DLD1 (cell line): ENCODE data around the gene HES4.

Source experiments
- in situ Hi-C: cut with HindIII; loops from 2 replicates; pipeline ENCODE4 v1.10.0; 2017; ENCODE audit warnings: low sequenced_read_pairs

Gene HES4

GRCh38 chr1:969260-969855 lies 30.5 kb downstream of the HES4 start:
- in situ Hi-C loops, result no loop called here

- in situ Hi-C loops, result no loop called here
These were observed 32.2 kb downstream of the HES4 start for GRCh38 chr1:967466-968343.

- in situ Hi-C loops, result no loop called here
These were observed 33.1 kb downstream of the HES4 start for GRCh38 chr1:966704-967300.

GRCh38 chr1:966135-966703 lies 33.7 kb downstream of the HES4 start, which contains the start of gene PLEKHN1:
Gene PLEKHN1 (plus strand): TSS chr1:966482. CDS start chr1:966532, 50 bp downstream.
- in situ Hi-C loops, result no loop called here

GRCh38 chr1:965526-966134 lies 34.3 kb downstream of the HES4 start:
- in situ Hi-C loops, result no loop called here

GRCh38 chr1:964691-965525 lies 35.0 kb downstream of the HES4 start:
- in situ Hi-C loops, result no loop called here

GRCh38 chr1:963746-964525 lies 36.0 kb downstream of the HES4 start:
- in situ Hi-C loops, result no loop called here

GRCh38 chr1:963301-963651 lies 36.6 kb downstream of the HES4 start:
- in situ Hi-C loops, result no loop called here

GRCh38 chr1:962381-963300 lies 37.3 kb downstream of the HES4 start:
- in situ Hi-C loops, result no loop called here

- in situ Hi-C loops, result no loop called here
These were observed 38.7 kb downstream of the HES4 start for GRCh38 chr1:961132-961669.

GRCh38 chr1:960363-961131 lies 39.4 kb downstream of the HES4 start, which contains the start of gene KLHL17:
Gene KLHL17 (plus strand): TSS chr1:960584. CDS start chr1:960694, 110 bp downstream.
- in situ Hi-C loops, result no loop called here

GRCh38 chr1:959731-960362 lies 40.0 kb downstream of the HES4 start:
- in situ Hi-C loops, result no loop called here

GRCh38 chr1:958823-959730 lies 40.8 kb downstream of the HES4 start, which contains the start of gene NOC2L:
Gene NOC2L (minus strand): TSS chr1:959256. CDS start chr1:959240, 16 bp downstream.
- in situ Hi-C loops, result no loop called here

- in situ Hi-C loops, result no loop called here
These were observed 43.3 kb downstream of the HES4 start for GRCh38 chr1:956636-957035.

GRCh38 chr1:955474-955873 lies 44.4 kb downstream of the HES4 start:
- in situ Hi-C loops, result no loop called here

GRCh38 chr1:954927-955326 lies 45.0 kb downstream of the HES4 start:
- in situ Hi-C loops, result no loop called here
